CD1c-positive myeloid dendritic cell (primary cell): ENCODE measurements around the gene DEXI.
"Not testable (repeated sequence)": the region's sequence is repeated elsewhere in the genome, so short reads cannot be mapped to it uniquely, and the experiment has no call there.

Source experiments
- DNase-seq: peaks from one replicate; pipeline ENCODE4 v3.0.0-alpha.2; 2016; ENCODE audit errors: extremely low spot score

DEXI gene

GRCh38 chr16:10941127-10941933 is 938 bp downstream of the DEXI start:
- no peak for DNase-seq

GRCh38 chr16:10940501-10941079 is 1.7 kb downstream of the DEXI start:
- no peak for DNase-seq

- DNase-seq, result no peak
These were observed 2.5 kb downstream of the DEXI start for GRCh38 chr16:10939649-10940234.

GRCh38 chr16:10938796-10939648 is 3.2 kb downstream of the DEXI start:
- no peak for DNase-seq

GRCh38 chr16:10938321-10938720 is 3.9 kb downstream of the DEXI start:
- peak; percentile 43 for DNase-seq

- no peak for DNase-seq
These were observed 5.0 kb downstream of the DEXI start for GRCh38 chr16:10937068-10937859.

GRCh38 chr16:10936272-10936984 is 5.8 kb downstream of the DEXI start:
- DNase-seq, result no peak

GRCh38 chr16:10935226-10935915 is 6.9 kb downstream of the DEXI start:
- no peak for DNase-seq

GRCh38 chr16:10934325-10935107 is 7.8 kb downstream of the DEXI start:
- DNase-seq, result no peak

GRCh38 chr16:10933865-10934264 is 8.4 kb downstream of the DEXI start:
- DNase-seq, result no peak

GRCh38 chr16:10932959-10933710 is 9.1 kb downstream of the DEXI start:
- no peak for DNase-seq

- DNase-seq, result no peak
These were observed 10.2 kb downstream of the DEXI start for GRCh38 chr16:10931977-10932632.

GRCh38 chr16:10931134-10931533 is 11.1 kb downstream of the DEXI start:
- DNase-seq, result no peak

- no peak for DNase-seq
These were observed 11.5 kb downstream of the DEXI start for GRCh38 chr16:10930755-10931093.

GRCh38 chr16:10929853-10930754 is 12.2 kb downstream of the DEXI start:
- DNase-seq, result peak; percentile 31

- DNase-seq, result not testable (repeated sequence)
These were observed 13.2 kb downstream of the DEXI start for GRCh38 chr16:10929097-10929496.

GRCh38 chr16:10927497-10928112 is 14.7 kb downstream of the DEXI start:
- DNase-seq, result no peak
